ENCODE data around the gene LMO1. TPM values are rescaled to one million over a fixed set of nuclear protein-coding genes. Genes with fewer than 3 reads are reported as not detected.

Gene LMO1
- total RNA-seq, 4 donors from 2014 or later = not detected

- DNase-seq (ENCODE audit: low spot score in 2 of 2) = no peak
- Histone ChIP-seq H3K4me1 (no peaks in the 10 kb centered on the region), H3K27me3 (no peaks in the 10 kb centered on the region), H3K4me3 (no peak overlapping the region), H3K27ac (no peak overlapping the region), H3K36me3 (no peaks in the 10 kb centered on the region), H3K9me3 (peaks cover 0 to 13% (median 0%) of the 10 kb centered on the region in 4 donors)
- TF ChIP-seq CTCF (IDR thresholded peaks at IDR 0.05) (no peak), POLR2A (IDR thresholded peaks at IDR 0.05) (no peak), EP300 (IDR thresholded peaks at IDR 0.05) (no peak)
- WGBS, 2 donors = 84 to 88% methylated on average over 9 of the region's 9 CpGs
These were observed 45.6 kb upstream of the LMO1 start for GRCh38 chr11:8309311-8309710.

GRCh38 chr11:8307601-8308000 lies 43.9 kb upstream of the LMO1 start:
- TF ChIP-seq CTCF (IDR thresholded peaks at IDR 0.05) = no peak
- no peak for TF ChIP-seq EP300 (IDR thresholded peaks at IDR 0.05)
- H3K27ac ChIP-seq = no peak overlapping the region
- no peak for DNase-seq (ENCODE audit: low spot score in 2 of 2)
- no peak overlapping the region for H3K4me3 ChIP-seq
- 87 to 89% methylated on average over 8 of the region's 8 CpGs for WGBS, 2 donors
- H3K36me3 ChIP-seq = no peaks in the 10 kb centered on the region
- H3K27me3 ChIP-seq = no peaks in the 10 kb centered on the region
- peaks cover 0 to 30% (median 0%) of the 10 kb centered on the region in 4 donors for H3K9me3 ChIP-seq
- no peaks in the 10 kb centered on the region for H3K4me1 ChIP-seq

GRCh38 chr11:8301622-8302021 lies 37.9 kb upstream of the LMO1 start:
- Histone ChIP-seq H3K4me1 (no peaks in the 10 kb centered on the region), H3K36me3 (no peaks in the 10 kb centered on the region), H3K27ac (no peak overlapping the region), H3K27me3 (no peaks in the 10 kb centered on the region), H3K9me3 (peaks cover 0 to 31% (median 0%) of the 10 kb centered on the region in 4 donors), H3K4me3 (no peak overlapping the region)
- WGBS, 2 donors = 83 to 100% methylated on average over 2 of the region's 2 CpGs
- TF ChIP-seq EP300 (IDR thresholded peaks at IDR 0.05) (no peak), CTCF (IDR thresholded peaks at IDR 0.05) (no peak), POLR2A (IDR thresholded peaks at IDR 0.05) (no peak)
- no peak for DNase-seq (ENCODE audit: low spot score in 2 of 2)

- Histone ChIP-seq H3K4me3 (no peak overlapping the region), H3K27ac (no peak overlapping the region), H3K4me1 (no peaks in the 10 kb centered on the region), H3K36me3 (no peaks in the 10 kb centered on the region), H3K9me3 (peaks cover 0 to 16% (median 0%) of the 10 kb centered on the region in 4 donors), H3K27me3 (no peaks in the 10 kb centered on the region)
- no peak for DNase-seq (ENCODE audit: low spot score in 2 of 2)
- WGBS, 2 donors = 81 to 82% methylated on average over 12 to 13 of the region's 13 CpGs
- TF ChIP-seq CTCF (IDR thresholded peaks at IDR 0.05) (no peak), EP300 (IDR thresholded peaks at IDR 0.05) (no peak), POLR2A (IDR thresholded peaks at IDR 0.05) (no peak)
These were observed 35.4 kb upstream of the LMO1 start for GRCh38 chr11:8298801-8299786.

GRCh38 chr11:8297781-8298440 lies 34.2 kb upstream of the LMO1 start:
- H3K4me3 ChIP-seq = no peak overlapping the region
- H3K27me3 ChIP-seq = no peaks in the 10 kb centered on the region
- no peak for DNase-seq (ENCODE audit: low spot score in 2 of 2)
- H3K27ac ChIP-seq = no peak overlapping the region
- H3K36me3 ChIP-seq = no peaks in the 10 kb centered on the region
- WGBS, 2 donors = 87 to 94% methylated on average over 5 of the region's 5 CpGs
- H3K9me3 ChIP-seq = peaks cover 0 to 4% (median 0%) of the 10 kb centered on the region in 4 donors
- TF ChIP-seq POLR2A (IDR thresholded peaks at IDR 0.05) = no peak
- TF ChIP-seq CTCF (IDR thresholded peaks at IDR 0.05) = no peak
- TF ChIP-seq EP300 (IDR thresholded peaks at IDR 0.05) = no peak
- no peaks in the 10 kb centered on the region for H3K4me1 ChIP-seq
